GM18867 (cell line): ENCODE results near the gene BAK1.
"Not testable (repeated sequence)": the region's sequence is repeated elsewhere in the genome, so short reads cannot be mapped to it uniquely, and the experiment has no call there.

Experiments used
- ATAC-seq: cut with Tn5 transposase; IDR thresholded peaks from one replicate; pipeline ENCODE4 v1.9.1; 2021; ENCODE audit warnings: mild to moderate bottlenecking, moderate library complexity; ENCODE audit not compliant: unreplicated experiment

BAK1 gene

DNA sequence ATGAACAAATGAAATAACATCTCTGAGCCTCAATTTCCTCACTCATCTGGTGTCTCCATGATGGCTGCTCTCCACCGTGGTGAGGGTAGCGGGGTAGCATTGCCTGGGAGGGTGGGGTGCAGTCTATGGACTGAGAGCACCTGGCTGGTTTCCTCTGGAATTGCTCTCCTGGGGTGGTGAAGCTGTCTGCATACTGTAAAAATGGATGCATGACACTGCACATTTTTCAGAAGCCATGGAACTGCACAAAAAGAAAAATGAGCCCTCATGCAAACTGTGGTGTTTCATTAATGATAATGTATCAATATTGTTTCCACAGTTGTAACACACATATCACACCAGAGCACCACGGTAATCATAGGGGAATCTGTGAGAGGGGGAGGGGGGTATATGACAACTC, 28.9 kb upstream of the BAK1 start:
- ATAC-seq = no peak

DNA sequence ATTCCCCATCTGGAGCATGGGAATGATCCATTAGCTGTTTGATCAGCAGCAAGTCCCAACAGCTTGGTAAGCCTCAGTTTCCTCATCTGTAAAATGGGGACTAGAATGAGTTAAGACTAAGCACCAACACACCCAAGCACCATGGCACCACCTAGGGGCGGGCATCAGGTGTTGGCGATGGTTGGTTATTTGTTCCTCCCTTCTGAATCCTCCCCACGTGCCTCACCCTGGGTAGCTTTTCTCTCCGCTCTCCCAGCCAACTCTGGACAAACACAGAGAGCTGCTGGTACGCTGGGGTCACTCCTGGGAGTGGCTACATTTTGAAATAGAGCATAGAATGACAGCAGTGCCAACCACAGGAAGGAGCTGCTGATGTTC, 27.7 kb upstream of the BAK1 start:
- ATAC-seq = no peak

DNA sequence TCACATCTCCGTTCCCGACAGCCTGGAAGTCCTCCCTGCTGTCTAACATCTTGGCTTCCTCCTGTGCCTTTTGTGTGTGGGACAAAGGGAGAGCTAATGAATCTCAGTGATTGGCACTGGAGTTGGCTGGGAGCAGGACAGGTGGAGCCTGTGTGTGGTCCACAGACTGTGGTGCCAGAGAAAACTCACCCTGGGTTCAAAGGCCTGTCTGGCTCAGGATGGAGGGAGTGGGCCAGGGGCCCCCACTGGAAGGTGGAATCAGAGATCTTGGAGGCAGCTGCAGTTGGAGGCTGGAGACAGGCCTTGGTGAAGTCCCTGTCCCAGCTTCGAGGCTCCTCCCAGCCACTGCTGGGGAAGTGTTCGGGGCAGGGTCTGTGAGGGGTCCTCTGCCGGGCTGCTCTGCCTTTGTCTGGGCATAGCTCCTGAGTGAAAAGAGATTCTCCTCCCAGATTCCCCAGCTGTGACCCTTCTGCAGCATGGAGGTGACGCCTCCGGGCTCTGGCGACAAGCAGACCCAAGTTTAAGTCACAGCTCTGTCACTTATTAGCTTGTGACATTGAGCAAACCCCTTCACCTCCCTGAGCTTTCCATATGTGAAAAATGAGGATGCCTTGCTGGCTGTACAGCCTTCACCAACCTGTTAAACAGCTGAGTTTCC, 27.2 kb upstream of the BAK1 start:
- ATAC-seq = no peak

DNA sequence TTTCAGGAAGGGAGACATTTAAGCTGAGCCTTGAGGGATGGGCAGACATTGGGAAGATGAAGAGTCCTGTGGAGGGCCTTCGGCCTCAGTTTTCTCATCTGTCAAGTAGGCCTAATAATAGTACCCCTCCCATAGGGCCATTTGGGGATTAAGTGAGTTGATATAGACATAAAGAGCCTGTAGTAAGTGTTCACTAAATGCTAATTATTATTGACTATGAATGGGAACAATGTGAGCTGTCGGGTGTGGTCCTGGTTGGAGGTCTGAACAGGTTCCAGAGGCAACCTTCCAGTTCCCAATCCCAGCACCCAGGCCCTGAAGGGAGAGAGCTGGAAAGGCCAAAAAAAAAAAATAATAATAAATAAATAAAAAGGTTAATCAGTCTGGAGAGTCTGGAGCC, 26.6 kb upstream of the BAK1 start:
- no peak for ATAC-seq

DNA sequence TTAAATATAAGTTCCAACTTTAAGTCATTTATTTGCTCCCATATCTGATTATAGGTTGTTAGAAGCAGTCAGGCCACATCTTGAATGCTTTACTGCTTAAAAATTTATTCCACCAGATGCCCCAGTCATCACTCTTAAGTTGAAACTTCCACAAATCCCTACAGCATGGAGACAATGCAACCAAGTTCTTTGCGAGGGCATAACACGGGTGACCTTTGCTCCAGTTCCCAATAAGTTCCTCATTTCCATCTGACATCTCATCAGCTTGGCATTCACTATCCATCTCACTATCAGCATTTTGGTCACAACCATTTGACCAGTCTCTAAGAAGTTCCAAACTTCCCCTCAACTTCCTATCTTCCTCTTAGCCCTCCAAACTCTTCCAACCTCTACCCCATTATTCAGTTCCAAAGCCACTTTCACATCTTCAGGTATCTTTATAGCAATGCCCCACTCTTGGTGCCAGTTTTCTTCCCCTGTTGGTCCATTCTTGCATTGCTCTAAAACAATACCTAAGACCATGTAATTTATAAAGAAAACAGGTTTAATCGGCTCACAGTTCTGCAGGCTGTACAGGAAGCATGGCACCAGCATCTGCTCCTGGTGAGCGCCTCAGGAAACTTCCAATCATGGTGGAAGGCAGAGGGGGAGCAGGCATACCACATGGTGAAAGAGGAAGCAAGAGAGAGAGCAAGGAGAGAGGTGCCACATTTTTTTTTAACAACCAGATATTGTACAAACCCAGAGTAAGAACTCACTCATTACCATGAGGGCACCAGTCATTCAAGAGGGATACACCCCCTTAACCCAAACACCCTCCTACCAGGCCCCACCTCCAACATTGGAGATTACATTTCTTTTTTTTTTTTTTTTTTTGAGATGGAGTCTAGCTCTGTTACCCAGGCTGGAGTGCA, 25.1 kb upstream of the BAK1 start:
- no peak for ATAC-seq

DNA sequence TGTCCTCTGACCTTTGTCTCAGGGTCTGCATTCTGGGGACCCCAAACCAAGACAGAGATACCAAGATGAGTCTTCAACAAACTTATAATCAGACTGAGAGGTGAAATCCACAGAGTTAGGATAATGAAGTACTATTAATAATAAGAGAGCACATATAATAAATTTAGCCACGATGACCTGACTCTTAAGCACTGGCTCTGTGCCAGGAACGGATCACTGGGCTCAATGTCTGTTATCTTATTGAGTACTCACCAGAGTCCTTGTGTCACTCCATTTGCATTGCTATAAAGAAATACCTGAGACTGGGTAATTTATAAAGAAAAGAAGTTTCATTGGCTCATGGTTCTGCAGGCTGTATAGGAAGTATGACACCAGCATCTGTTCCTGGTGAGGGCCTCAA, 22.1 kb upstream of the BAK1 start:
- ATAC-seq = no peak

DNA sequence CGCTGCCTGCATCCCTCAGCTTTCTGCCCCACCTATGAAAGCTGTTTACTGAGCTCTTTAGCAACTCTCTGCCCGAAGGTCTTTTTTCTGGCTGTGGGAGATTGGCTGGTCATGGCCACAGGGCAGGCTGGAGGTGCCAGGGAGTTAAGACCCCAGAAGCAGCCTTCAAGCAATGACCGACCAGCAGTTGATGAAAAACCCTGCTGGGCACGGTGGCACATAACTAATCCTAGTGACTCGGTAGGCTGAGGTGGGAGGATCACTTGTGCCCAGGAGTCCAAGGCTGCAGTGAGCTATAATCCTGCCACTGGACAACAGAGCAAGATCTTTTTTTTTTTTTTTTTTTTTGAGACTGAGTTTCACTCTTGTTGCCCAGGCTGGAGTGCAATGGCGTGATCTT, 20.7 kb upstream of the BAK1 start:
- no peak for ATAC-seq

DNA sequence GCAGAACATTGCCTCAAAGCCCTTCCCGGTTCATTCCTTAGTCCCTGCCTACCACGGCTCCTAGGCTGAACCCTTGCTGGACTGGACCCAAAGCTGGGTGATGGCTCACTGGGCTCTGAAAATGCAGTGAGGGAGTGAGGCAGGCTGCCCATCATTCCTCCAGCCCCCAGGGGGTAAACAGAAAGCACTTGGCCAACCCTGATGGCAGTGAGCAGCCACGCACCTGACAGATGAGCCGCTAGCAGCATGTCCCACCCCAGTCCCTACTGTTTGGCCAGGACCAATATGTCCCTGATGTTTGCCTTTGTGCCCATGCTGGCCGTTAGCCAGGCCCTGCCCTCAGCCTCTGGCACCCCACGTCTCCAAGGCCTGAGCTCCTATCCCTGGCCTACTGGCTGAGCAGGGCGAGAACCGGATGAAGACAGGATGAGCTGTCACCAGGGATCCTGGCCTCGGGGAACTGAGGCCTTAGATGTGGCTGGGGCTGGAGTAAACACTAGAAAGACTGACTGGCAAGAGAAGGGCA, 19.4 kb upstream of the BAK1 start:
- ATAC-seq = no peak

DNA sequence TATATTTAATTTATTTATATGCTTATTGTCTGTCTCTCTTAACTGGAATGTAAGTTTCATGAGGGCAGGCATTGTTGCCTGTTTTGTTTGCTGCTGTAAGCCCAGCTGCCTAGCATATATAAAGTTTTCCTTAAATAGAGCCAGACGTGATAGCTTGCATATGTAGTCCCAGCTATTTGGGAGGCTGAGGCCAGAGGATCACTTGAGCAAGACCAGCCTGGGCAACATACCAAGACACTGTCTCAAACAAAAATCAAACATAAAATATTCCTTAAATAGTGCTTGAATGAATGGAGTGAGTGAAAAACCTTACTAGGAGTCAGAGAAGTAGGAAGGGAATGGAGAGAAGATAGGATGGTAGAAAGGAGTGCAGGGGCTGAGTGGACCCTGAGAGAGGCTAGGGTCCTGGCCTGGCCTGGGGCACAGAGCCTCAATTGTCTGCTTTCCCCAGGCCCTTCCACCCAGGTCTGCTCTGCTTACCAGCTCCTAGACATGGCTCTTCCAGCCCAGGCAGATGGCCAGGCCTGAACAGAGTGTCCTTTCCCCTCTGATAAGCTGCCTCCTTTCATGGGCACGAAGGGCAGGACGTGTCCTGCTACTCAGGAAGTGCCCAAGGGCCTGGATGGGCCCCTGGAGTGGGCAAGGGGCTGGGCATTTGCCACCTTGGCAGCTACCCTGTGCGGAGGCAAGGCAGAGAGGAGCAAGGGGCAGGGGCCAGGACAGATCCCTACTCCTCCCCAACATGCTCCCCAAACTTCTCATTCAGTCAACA, 17.7 kb upstream of the BAK1 start:
- ATAC-seq = no peak

DNA sequence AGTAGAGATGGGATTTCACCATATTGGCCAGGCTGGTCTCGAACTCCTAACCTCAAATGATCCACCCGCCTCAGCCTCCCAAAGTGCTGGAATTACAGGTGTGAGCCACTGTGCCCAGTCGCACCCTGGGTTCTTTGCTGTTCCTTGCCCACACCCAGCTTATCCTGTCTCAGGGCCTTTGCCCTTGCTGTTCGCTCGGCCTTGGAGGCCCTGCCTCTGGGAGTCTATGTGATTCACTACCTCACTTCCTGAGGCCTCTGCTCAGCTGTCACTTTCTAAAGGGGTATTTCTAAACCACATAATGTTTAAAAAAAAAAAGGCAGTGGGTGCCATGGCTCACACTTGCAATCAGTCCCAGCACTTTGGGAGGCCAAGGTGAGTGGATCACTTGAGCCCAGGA, 16.8 kb upstream of the BAK1 start:
- ATAC-seq = not testable (repeated sequence)

DNA sequence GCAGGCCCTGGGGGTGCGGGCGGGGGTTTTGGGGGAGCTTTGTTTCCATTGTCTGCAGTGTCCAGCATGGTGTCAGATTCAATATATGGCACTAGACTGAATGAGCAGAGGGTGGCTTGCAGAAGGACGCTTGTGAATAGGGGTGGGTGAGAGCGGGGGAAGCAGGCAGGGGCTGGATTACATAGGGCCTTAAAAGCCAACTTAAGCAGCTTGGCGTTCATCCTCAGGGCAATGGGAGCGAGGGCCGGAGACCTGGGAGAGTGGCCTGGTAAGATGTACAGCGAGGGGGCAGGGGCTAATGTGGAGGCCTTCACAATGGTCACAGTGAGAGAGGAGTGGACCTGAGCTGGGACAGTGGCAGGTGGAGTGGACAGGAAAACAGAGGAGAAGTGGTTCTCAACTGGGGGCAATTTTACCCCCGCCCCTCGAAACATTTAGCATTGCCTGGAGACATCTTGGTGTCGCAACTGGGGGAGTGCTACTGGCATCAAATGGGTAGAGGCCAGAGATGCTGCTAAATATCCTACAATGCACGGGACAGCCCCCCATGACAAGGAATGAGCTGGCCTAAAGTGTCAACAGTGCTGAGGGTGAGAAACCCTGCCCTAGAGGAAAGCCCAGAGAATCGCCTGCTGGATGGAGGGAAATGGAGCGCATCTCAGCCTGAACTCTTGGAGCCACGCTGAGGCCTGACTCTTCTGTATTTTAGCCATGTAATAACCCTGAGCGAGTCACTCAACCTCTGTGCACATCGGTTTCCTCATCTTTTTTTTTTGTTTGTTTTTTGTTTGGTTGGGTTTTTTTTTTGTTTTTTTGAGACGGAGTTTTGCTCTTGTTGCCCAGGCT, 15.1 kb upstream of the BAK1 start:
- ATAC-seq = no peak

DNA sequence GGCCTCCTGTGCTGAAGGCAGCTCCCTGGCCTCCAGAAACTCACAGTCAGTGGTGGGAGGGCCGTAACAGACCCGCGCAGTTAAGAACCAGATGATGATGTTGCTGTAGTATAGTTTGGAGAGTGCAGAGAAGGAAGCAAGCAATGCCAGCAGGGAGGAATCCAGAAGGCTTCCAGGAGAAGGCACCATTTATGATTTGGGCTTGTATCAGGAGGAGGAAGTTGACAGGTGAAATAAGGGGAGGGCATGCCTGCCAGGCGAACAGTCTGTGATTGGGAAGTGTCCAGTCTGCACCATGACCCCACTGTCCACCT, 13.3 kb upstream of the BAK1 start:
- no peak for ATAC-seq

DNA sequence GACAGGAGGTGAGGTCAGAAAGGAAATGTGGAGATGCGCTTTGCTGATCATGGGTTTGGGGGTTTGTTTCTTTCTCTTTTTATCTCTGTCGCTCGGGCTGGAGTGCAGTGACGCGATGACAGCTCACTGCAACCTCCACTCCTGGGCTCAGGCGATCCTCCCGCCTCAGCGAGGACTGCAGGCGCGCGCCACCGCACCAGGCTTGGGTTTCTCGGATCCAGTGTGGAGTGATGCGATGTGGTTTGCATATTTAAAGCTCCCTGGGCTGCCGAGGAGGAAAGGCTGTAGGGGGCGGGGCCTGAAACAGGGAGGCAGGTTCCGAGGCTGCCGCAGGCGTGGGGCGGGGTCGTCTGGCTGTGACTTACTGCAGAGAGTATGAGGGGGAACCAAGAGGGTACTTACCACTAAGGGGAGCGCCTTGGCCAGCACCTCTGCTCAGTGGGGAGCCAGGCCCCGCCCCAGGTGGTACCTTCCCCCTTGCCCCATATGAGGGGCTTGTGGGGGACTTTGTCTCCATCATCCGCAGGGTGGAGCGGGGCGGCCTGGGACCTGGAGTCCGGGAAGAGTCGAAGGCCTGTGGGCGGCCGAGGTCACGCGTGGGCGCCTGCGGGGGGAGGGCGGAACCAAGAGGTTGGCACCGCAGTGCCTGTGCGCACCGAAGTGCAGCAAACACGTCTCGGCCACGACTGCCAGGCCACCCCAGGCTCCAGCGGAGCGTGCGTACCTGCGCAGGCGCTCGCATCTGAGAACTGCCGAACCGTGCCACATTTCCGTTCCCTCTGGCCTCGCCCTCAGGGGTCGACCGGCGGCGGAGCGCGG, 12.7 kb upstream of the BAK1 start:
- ATAC-seq = no peak

DNA sequence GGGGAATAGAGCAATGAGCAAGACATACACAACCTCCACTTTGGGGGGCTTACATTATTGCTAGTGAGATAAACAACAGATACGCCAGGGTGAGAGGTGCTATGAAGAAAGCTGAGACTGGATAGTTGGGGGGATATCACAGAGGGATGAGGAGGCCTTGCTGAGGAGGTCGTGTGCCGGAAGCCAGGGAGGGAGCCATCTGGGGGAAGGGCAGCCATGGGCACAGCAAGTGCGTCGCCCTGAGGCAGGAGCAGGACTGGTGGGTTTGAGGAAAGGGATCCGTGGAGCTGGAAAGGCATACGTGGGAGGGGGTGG, 12.2 kb upstream of the BAK1 start:
- no peak for ATAC-seq

DNA sequence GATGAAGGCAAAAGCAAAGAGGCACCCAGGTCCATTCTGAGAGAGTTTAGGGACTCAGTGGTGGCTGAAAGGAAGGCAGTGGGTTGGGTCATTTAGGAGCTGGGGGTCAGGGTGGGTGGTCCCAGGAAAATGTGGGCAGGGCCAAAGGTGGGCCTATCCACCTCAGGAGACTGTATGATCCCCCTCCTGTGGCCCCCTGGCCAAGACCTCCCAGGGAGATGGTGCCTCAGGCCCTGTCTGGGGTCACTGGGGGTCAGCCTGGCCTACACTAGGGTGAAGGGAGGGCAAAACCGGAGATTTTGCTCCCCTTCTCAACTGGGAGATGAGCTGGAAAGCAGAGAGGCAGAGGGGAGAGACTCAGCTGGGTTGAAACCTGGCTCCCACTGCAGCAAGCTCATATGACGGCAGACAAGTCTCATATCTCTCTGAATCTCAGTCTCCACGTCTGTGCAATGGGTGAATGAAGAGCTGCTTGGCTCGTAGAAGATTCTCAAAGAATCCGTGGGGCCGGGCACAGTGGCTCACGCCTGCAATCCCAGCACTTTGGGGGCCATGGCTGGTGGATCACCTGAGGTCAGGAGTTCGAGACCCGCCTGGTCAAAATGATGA, 11.5 kb upstream of the BAK1 start:
- ATAC-seq = no peak

DNA sequence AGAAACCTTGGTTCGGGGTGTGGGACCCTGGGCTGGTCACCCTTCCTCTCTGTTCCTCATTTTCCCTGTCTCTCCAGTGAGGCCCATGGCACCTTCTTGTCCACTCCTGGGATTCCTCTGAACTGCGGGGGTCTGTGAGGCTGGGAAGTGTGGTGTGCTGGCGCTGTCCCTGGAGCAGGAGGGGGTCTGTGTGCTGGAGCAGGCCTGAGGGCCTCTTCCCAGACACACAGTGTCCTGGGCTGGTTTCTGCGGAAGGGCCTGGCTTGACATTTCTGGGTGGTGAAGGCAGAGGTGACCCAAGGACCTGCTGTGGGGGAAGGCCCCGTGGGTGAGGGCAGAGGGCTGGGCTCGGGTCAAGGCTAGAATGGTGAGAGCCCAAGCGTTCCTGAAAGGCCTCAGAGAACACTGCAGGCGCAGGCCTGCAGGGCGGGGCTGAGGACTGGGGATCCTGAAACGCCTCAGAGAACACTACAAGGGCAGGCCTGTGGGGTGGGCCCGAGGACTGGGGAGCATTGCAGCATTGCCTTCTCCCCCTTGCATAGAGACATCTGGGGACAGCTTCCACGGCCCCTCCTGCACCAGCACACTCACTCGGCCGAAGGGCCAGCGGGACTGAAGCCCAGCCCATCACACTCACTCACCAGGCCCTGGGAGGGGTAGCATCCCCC, 10.6 kb upstream of the BAK1 start:
- ATAC-seq = no peak

DNA sequence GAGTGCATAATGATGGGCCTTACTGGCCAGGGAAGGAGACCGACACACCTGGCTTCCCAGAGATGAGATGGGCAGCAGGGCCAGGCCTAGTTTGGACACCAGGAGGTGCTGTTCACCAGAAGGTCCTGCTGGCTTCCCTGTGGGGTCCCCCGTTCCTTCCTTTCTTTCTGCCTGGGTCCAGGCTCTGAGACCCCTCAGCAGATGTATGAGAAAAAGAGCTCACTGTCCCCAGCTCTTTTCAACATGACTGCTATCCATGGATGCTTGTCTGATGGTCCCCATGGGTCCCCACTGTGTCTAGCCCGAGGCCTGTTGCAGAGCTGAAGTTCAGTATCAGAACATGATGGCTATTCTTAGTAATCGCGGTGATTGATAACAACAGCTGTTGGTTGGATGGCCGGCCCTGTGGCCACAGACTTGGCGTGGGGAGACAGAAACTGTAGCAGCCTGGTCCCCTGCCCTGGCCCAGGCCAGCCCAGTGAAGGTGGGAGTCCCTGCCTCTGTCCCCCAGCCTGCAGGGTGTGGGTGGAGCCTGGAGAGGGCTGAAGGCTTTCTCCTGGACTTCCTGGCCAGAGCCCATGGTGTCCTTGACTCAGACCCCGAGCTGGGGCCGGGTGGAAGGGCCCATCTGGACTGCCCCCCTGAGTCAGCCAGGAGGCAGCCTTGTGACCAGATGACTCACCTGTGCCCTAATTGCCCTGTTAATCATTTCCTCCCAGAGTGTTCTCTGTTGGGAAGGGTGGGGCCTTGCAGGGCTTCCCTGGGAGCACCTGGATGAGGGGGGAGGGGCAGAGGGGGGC, 9.9 kb upstream of the BAK1 start:
- ATAC-seq = no peak

DNA sequence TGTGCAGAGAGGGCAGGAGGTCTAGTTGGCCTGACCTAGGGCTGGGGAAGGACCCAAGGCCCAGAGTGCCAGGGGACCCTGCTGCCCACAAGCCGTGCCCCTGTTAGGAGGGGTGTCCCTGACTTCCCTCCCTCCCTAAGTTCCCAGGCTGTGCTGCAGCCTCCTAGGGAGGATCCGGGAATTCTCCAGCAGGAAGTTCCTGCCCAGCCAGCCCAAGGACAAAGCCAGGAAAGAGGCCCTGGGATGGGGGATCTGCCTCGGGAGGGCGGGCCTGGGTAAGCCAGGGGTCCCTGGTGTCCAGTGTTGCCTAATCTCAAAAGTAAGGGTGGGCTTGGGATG, 9.3 kb upstream of the BAK1 start:
- no peak for ATAC-seq

DNA sequence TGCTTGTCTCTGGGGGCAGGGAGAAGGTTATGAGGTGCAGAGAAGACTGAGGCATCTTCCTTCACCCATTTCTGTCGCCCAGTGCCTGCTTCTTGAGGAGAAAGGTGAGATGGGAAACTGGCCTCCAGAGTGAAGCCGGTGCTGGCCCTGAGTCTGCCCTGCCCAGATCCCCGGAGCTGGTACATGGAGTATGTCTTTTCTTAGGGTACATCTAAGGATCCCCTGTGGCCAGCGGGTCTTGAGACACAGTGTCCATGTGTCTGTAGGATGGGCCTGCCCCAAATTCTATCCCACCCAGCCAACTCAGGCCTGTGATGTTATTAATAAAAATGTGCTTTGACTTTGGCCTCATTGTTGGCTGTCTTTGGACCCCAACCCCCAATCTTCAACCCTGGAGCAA, 8.8 kb upstream of the BAK1 start:
- no peak for ATAC-seq
